Measurements from ENCODE around the gene BABAM2. TPM values are rescaled to one million over a fixed set of nuclear protein-coding genes. Genes with fewer than 3 reads are reported as not detected.
"Not testable (repeated sequence)": the region's sequence is repeated elsewhere in the genome, so short reads cannot be mapped to it uniquely, and the experiment has no call there.

The BABAM2 gene
- total RNA-seq, 1 donor from 2014 or later: 13.6 TPM

DNA sequence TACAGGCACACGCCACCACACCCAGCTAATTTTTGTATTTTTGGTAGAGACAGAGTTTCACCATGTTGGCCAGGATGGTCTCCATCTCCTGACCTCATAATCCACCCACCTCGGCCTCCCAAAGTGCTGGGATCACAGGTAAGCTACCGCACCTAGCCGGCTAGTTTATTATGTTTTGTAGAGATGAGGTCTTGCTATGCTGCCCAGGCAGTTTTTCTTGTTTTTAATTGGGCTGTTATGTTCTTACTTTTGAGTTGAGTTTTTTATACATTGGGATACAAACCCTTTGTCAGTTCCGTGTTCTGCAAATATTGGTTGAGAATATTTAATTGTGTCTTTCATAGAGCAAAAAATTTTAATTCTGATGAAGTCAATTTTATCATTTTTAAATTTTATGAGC is 368.7 kb downstream of the BABAM2 start:
- DNase-seq: not testable (repeated sequence)

DNA sequence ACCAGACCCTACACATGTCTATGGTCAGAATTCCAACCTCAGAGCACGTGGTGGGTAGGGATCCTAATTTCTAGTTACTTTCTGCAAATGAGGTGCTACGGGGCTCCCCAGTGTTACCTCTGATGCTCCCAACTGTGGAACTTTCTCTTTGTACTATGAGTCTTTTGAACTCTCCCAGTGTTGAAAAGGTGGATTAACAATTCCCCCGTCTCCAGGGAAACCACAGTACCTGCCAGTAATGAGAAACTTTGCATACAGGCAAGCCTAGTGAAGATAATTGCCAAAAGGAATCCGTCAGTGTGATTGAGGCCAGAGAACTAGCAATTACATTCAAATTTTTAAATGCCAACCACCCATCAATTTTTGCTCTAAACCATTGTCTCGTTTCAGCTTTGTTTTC is 373.2 kb downstream of the BABAM2 start:
- DNase-seq: no peak

DNA sequence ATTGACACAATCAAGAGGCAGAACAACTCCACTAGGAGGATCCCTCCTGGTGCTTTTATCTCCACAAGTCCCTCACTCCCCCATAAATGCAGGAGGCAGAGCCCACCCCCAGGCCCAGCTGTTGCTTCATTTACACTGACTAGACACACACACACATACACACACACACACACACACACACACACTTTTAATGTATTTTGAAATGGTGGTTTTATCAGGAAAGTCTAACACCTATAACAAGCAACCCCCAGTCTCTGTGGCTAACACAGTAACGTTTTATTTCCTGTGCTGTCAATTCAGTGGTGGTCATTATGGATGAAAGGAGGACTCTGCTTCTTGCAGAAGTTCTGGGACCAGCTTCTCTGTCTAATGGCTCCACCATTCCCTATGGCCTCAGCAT is 376.8 kb downstream of the BABAM2 start:
- no peak for DNase-seq

DNA sequence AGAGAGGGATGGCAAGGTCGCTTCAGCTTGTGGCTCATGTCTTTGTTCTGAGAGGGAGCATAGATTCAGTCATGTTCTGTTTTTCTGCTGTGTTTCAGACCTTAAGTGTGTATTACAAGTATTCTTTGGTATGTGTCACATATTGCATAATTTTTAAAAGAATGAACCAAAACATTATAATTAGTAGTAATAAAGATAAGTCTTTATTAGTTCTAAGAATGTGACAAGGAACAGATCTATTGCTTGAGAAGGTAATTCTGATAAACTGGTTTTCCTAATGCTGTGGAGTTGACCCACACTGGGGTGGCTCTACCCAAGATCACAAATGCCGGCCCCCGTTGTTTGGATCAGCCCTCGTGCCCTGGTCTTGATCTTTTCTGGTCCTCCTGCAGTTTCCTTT is 377.9 kb downstream of the BABAM2 start:
- DNase-seq: no peak

DNA sequence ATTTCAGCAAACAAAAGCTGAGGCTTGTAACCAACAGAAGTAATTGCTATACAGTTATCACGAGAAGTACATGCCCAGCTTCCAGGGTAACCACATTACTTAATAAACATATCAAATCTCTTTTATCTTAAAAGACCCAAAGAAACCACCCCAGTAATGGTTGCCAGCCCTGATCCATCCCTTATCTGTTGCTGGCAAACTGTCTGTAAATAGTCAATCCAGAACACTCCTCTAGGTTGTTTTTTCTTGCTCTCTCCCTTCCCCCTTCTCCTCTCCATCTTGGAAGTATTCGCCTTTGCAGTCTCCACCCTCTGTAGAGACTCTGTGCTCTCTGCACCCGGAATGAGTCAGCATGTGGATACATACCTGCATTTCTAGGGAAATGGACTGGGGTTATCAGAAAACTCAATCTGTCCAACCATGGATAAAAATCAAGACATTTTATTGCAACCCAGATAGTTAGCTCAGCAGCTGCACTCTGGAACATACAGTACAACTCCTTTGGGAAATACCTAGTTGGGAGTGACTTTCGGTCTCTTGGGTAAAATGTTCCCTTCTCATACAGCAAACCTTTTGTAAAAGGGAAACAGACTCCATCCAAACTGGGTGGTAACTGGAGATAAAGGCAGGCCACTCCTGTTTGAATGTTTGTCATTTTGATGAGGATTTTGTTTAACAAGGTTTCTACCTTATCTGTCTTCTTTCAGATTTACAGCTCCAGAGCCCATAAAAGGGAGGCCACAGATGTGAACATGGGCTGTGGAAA is 378.7 kb downstream of the BABAM2 start:
- DNase-seq: peak; percentile 52

DNA sequence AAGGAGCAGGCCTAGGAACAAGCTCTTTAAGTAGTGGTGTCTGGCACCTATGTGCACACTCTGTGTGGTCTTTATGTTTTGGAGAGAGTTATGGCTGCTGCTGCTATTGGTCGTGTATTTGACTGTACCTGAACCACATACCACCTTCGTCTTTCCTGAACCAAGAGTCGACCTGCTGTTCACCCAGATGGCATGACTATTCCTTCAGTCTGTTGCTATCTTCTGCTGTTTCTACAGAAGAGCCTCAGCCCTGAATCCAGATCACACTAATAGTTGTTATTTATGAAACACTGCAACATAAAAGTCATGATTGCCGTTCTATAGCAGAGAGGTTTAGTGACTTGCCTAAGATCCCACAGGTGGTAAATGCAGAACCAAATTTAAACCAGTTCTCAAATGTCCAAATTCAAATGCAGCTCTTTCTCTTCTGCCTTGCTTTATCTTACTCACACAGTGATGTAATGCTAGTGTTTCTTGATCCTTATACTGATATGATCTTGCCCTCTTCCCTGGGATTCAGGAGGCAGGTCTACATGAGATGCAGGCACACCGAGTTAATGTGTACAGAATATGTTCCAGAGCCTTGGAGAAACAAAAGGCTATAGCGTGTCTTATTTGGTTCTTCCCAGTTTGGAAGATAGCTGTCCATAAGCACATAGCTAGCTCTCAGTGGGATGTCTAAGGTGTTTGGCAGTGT is 380.1 kb downstream of the BABAM2 start:
- DNase-seq: no peak

DNA sequence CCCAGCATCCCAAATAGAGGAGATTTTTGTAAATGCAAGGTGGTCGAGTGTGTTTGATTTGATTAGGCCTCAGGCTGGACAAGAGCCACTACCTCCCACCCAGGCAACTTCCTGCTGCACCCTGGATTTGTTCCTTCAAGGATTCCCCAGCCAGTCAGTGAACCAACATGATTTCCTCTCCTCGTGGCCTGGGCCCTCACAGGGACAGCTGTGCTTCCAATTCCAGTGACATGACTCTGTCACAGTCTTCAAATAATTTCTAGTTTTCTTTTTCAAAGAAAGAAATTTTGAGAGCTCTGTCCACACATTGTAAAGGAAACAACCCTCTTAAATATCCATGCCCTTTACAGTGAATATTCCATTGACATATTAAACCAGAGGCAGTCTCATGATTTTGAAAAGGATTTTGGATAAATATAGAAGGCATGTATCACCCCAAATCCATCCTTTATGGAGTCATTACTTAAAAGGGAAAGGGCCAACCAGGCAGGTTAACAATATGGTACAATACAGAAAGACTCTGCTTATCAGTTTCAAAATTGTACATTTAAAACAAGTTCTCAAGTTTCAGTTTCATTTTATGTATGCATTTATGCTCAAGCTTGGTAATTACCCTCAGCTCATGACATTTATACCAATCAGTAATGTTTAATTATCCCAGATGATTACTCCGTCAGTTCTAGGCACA is 380.8 kb downstream of the BABAM2 start:
- DNase-seq: no peak

DNA sequence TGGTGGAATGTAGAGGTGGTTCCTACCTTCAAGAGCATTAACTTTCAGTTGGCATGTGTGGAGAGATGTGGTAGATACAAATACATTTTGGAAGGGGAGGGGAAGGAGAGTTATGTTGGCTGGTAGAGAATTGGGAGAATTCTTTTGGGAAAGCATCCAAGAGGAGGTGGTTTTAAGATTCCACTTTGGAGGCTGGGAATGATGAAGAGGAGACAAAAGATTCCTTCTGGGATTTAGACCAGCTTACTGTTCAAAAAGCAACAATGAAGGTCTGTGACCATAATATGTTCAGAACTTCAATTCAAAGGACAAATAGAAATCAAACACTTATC is 381.4 kb downstream of the BABAM2 start:
- no peak for DNase-seq

DNA sequence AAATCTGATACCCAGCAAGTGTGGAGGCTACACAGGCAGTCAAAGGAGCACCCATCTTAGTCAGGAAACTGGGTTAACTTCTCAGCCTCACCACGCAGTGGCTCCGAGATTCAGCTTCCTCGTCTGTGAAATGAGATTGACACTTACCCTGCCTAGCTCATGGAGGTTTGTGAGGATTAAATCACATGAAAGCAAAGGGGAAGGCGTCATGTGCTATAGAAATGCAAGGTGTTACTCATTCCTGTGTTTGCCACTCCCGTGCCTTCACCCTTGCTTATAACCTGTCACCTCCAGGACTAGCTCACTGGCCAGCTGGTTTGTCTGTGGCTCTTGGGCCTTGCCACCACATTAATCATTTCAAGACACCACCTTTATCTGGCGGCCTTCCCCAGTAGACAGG is 383.2 kb downstream of the BABAM2 start:
- no peak for DNase-seq

DNA sequence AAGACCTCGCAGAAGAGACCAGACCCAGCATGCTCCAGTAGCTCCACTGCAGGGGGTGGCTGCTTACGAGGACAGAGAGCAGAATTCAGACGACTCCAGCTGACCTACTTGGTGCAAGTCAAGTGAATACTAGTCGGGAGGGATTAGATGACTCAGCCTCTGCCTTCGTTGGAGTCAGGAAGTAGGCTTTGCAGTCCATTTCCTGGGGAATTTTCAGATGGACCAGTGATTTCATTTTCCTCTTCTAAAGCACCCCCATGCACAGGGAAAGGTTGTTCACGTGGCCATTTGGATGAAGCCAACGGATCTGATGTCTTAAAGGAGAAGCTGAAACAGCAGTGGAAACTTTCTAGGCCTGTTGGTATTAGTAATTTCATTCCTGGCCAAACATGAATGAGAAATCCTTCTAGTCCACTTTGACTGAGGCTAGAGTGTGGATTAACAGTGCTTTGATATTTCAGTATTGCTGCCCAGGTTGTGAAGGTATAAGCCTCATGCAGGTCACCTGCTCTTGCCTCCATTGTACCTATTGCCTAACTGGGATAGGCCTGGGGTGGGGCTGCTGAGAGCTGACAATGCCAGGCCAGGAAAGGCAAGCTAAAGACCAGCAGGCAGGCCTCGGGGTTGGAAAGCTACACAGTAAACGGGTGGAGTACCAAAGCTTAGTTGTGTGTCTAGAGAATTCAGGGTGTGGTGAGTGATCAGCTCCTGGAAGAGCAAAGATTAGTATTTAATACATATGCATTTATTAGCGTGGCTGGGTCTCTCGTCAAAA is 384.6 kb downstream of the BABAM2 start:
- peak; percentile 99 for DNase-seq

DNA sequence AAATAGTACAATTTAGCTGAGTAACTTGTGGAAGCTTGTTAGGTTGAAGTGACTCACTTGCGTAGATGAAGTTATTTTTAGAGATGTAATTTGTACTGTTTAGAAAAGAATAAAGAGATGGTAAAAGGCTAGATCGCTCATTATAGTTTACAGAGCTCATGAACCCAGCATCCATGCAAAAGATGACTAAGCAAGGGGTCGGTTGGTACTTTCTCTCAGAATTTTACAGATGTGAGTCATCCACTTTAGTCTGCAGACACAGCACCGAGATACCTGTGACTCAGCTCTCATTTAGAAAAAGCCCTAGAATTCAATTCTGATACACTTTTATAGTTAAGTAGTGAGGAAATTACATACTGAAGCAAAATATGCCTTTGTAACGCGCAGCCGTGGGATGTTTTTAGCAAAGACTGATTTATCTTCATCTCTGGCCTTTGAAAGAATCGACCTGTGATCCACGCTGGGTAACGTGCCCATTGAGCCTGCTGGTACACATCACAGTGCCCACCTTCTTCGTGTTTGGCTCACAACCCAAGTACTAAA is 385.6 kb downstream of the BABAM2 start:
- DNase-seq: peak; percentile 95

DNA sequence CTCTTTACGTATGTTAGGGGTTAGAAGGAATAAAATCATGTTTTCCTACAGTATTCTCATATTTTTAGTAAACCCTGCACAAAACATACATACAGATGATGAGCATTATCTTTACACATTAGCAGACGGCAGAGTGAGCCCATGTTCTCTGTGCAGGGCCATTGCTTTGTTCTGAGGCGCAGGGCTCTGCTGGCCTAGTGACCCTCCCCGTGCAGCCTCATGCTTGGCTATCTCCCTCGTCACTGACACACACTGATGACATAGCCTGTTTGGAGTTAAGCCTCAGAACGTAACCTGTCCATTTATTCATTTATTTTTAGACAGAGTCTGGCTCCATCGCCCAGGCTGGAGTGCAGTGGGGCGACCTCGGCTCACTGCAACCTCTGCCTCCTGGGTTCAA is 386.3 kb downstream of the BABAM2 start:
- DNase-seq: peak; percentile 19

DNA sequence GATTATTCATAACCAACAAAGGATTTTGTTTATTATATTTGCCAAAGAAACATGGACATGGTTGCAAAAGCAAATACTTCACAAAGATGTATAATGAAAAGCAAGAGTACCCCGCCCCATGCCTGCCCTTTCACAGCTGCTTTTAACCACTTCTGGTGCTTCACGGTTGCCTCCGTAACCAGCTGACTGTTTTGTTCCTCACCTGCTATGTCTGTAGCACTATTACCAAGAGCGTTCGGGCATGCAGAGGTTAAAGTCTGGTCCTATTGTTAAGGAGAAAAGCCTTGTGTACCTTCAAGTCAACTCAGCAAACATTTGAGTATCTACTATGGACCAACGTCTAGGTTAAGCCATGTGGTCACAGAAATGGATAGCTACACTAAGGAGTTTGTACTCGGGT is 386.9 kb downstream of the BABAM2 start:
- no peak for DNase-seq

DNA sequence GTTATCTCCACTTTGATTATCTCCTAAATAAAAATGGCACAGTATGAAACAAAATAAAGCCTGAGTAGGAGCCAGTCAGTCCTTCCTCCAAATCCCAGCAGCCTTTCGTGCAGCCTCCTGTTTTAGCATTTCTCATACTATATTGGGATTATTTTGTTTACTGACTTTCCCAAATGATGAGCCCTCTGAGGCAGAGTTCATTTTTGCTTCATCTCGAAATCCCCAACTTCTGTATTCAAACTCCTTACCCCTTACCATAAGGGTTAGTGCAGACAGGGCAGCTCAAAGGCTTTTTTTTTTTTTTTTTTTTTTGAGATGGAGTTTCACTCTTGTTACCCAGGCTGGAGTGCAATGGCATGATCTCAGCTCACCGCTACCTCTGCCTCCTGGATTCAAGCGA is 388.8 kb downstream of the BABAM2 start:
- DNase-seq: no peak

DNA sequence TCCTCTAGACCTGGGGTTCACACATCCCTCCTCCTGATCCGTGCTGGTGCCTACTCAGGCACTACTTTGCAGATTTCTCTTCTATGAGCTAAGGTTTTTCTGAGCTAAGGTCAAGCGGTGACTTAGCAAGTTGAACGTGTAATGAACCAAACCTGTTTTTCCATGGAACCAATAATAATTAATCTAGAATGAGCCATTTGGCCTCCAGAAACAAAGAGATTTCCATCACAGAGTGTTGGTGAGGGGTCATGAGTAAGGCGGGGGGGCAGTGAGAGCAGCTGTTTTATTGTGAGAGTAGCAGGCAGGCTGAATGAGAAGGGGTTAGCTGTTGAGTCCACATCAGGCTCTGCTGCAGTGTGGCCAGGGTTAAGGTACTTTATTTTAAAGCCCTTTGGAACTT is 390.1 kb downstream of the BABAM2 start:
- no peak for DNase-seq

DNA sequence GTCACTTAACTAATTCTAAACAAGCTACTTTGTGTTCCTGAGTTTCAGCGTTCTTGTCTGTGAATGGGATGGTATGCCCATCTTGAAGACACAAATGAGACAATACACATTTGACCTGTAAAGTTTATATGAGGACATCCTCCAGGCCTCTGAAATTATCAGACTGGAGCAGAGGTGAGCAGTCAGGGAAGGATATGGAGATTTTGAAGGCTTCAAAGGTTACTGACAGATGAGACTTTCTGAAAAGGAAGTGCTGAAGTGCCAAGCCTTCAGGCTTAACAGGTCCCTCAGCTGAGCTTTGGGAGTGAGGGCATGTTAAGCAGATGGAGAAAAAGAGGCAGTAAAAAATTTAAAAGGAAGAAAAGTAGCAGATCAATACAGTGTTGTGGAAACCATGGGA is 391.2 kb downstream of the BABAM2 start:
- no peak for DNase-seq

DNA sequence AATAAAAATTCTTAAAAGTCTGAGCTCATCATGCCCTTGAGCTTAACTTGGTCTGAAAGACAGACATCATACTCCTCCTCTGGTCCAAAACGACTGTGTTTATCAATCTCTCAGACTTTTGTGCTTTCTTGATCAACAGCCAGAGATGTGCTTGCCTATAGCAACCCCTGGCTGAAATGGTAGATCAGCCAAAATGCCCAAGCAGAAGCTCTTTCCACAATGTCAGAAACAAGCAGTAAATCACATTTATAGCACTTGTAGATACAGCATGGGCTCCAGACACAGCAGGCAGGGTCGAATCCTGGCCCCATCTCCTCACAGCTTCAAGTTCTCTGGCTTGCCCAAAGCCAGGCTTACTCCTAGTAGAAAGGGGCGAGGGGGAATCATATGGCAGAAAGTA is 391.7 kb downstream of the BABAM2 start:
- DNase-seq: no peak

DNA sequence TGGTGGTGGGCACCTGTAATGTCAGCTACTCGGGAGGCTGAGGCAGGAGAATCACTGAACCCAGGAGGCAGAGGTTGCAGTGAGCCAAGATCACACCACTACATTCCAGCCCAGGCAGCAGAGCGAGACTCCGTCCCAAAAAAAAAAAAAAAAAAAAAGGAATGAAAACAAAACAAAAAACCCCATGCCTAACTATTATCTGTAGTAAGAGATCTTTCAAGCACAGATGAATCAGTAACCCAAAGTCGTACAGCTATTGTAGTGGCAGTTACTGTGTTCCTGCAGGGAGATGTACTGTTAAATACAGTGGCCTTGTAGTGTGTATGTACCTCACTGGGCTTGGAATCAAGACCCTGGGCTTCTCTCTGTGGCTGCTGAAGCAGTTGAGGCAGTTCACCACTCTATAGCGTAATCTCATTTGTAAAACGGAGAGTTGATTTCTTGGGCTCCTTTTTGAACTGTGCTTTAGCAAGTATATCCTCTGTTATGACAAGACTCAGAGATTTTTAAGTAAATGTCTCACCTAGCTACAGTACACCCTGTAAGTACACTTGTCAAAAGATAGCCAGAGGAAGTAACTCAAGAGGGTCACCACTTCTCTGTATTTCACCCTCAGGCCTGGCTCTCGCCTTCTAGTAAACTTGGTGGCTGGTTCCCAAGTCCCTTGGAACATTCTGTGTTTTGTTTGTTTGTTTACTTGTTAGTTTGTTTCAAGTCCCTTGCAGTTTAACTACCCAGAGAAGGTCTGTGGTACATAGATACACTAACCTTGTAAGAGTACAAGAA is 392.5 kb downstream of the BABAM2 start:
- DNase-seq: no peak

DNA sequence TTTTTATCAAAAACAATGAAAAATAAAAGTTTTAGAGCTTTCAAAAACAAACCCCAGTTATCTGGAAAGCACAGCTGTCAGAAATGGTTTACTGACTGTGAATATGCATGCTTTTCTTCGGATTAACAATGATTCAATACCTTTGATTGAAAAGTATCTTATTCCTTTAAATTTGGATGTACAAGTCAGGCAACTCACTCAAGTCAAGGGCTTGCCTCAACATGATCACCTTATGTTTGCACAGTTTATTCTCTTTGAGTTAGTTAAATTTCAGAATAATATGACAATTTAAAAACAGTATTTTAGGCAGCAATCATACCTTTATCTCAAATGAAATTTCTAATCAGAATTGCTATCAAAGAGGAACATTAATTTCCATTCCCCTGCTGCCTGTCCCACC is 393.3 kb downstream of the BABAM2 start:
- DNase-seq: no peak

DNA sequence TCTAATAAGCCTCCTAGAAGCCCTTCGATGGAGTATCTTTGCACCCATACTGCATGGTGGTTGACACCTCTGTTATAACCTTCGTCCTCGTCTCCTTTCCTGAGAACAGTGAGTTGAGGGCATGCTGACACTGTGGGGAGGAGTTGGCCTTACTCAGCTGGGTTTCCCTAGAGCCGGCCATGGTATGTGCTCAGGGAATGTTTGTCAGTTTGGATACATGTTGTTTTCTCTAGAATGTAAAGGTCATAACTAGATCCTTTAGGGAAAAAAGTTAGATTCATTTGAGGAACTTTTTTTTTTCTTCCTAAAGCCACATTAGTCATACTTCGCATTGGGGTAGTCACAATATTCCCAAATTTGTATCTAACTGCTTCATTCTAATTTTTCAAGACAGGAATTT is 396.1 kb downstream of the BABAM2 start:
- no peak for DNase-seq

DNA sequence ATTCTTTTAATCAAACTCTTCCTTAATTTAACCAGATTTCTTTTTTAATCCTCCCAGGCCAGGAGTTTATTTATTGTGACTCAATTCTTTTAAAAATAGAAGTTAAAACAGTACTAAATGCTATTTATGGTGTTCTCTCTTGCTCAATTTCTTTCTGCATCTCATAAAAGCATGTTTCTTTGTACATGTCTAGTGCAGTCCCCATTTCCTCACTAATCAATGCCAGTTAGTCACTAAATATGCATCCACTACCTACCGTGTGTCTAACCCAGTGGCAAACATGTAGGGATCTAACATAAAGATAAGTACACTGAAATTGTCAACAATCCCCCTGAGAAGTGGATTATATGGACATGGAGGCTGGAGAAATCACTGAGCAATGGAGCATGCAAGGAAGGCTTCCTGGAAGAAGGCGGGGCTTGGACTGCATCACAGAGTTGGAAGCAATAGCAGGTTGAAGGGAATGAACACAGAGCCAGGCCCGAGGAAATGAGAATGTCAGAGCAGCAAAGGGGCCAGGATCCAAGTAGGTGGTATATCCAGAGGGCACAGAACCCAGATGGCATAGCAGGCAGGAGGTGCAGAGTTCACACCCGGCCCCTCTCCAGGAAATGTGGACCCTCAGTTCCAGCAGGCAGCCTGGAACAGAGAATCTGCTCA is 396.9 kb downstream of the BABAM2 start:
- DNase-seq: no peak

DNA sequence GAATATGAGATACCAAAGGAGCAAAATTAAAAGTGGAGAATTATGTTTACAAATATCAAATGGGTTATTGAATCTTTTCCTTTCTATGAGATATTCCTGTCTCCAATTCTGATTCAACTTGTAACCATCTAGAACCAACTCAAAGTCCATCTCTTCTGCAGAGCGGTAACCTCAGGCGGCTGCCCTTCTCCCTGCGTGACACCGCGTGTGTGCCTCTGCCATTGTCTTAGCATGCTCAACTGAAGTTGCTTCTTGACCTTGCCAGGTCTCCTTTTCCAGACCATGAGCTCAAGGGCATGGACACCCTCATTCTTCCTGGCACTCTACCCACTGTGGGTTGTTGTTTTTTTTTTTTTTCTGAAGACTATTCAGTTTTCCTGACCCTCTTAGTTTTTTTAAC is 398.1 kb downstream of the BABAM2 start:
- DNase-seq: no peak

Data from dermis blood vessel endothelial cell (primary cell).